ENCODE data around the gene XPNPEP3.
"Not testable (repeated sequence)": the region's sequence is repeated elsewhere in the genome, so short reads cannot be mapped to it uniquely, and the experiment has no call there.

XPNPEP3 gene

DNA sequence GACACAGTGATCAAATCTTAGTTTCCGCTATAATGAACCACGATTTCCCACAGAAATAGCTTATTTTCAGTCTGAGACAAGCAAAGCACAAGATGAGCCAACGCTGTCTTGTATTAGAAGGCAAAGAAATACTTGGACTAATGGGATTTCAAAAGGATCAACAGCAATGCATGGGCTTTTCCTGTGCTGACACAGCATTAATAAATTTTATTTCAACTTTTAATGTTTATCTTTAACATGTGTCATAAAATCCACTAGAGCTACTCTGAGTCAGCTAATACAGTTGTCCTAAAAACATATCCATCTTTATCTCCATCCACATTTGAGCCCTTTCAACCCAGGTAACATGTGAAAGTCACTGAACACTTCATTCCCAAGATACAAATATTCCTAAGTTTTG, 22.3 kb upstream of the XPNPEP3 start:
- Histone ChIP-seq H3K4me3 (ENCODE audit: low read length) (no peak overlapping the region), H3K27me3 (ENCODE audit: control insufficient read depth, insufficient read depth, low read length) (no peaks in the 10 kb centered on the region), H3K36me3 (ENCODE audit: control insufficient read depth, insufficient read depth, low read length) (peaks cover 9% of the 10 kb centered on the region), H3K4me1 (ENCODE audit: control insufficient read depth, insufficient read depth, low read length) (no peaks in the 10 kb centered on the region), H3K27ac (ENCODE audit: low read depth, low read length) (no peak overlapping the region), H3K9ac (ENCODE audit: low read length) (no peak overlapping the region)

DNA sequence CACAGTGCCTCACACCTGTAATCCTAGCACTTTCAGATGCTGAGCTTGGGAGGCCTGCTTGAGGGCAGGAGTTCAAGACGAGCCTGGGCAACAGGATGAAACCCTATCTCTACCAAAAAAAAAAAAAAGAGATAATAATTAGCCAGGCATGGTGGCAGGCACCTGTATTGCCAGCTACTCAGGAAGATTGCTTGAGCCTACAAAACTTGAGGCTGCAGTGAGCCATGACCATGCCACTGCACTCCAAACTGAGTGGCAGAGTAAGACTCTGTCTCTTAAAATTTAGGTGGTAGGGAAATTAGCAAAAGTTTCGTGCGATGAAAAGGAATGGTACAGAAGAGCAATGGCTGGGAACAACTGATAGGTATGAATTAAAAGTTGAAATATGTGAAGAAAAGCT, 18.5 kb upstream of the XPNPEP3 start:
- H3K27me3 ChIP-seq (ENCODE audit: control insufficient read depth, insufficient read depth, low read length) = no peaks in the 10 kb centered on the region
- H3K36me3 ChIP-seq (ENCODE audit: control insufficient read depth, insufficient read depth, low read length) = peaks cover 19% of the 10 kb centered on the region
- H3K4me3 ChIP-seq (ENCODE audit: low read length) = no peak overlapping the region
- no peak overlapping the region for H3K9ac ChIP-seq (ENCODE audit: low read length)
- H3K27ac ChIP-seq (ENCODE audit: low read depth, low read length) = no peak overlapping the region
- peaks cover 3% of the 10 kb centered on the region for H3K4me1 ChIP-seq (ENCODE audit: control insufficient read depth, insufficient read depth, low read length)

DNA sequence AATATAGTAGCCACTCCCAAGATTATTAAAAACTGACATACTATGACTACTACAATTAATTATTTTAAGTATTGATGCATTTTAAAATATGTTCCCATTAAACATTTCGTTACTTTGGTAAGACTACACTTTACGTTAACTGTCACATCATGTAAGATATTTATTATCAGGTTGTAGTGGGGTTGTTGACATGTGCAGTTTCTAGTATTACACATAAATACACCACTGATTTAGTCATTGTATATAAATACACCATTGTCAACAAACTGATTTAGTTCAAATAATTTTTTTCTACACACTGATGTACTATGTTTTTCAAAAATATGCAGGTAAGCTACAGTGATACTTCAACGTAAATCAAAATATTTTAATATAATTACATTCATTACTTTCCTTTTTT, 12.0 kb upstream of the XPNPEP3 start:
- Histone ChIP-seq H3K36me3 (ENCODE audit: control insufficient read depth, insufficient read depth, low read length) (peaks cover 13% of the 10 kb centered on the region), H3K27ac (ENCODE audit: low read depth, low read length) (no peak overlapping the region), H3K4me1 (ENCODE audit: control insufficient read depth, insufficient read depth, low read length) (peaks cover 3% of the 10 kb centered on the region), H3K27me3 (ENCODE audit: control insufficient read depth, insufficient read depth, low read length) (no peaks in the 10 kb centered on the region), H3K9ac (ENCODE audit: low read length) (no peak overlapping the region), H3K4me3 (ENCODE audit: low read length) (no peak overlapping the region)

DNA sequence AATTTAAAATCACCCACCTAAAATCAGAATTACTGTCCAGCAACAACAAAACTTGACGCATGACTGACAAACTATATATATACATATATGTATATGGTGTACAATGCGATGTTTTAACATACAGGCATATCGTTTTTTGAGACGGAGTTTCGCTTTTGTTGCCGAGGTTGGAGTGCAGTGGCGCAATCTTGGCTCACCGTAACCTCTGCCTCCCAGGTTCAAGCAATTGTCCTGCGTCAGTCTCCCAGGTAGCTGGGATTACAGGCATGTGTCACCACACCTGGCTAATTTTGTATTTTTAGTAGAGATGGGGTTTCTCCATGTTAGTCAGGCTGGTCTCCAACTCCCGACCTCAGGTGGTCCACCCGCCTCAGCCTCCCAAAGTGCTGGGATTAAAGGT, 11.1 kb upstream of the XPNPEP3 start:
- peaks cover 10% of the 10 kb centered on the region for H3K36me3 ChIP-seq (ENCODE audit: control insufficient read depth, insufficient read depth, low read length)

DNA sequence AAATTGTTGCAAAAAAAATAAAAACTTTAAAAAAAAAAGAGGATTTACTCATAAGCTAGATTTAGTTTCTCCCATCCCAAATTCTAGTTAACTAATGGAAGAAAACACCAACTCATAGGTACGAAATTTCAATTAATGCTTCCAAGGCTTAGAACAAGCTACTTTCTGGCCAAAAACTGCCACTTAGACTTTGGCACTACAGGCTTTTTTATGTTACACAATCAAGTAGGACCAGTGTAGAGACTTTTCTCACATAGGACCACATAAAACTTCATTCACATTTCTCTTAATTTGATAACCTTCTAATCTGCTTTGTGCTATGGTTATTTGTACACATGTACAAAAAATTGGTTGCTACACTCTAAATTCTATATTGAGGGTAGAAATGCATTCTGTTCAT, 3.6 kb upstream of the XPNPEP3 start:
- Histone ChIP-seq H3K4me1 (ENCODE audit: control insufficient read depth, insufficient read depth, low read length) (peaks cover 23% of the 10 kb centered on the region), H3K36me3 (ENCODE audit: control insufficient read depth, insufficient read depth, low read length) (peaks cover 6% of the 10 kb centered on the region), H3K9ac (ENCODE audit: low read length) (no peak overlapping the region), H3K27me3 (ENCODE audit: control insufficient read depth, insufficient read depth, low read length) (no peaks in the 10 kb centered on the region), H3K27ac (ENCODE audit: low read depth, low read length) (no peak overlapping the region), H3K4me3 (ENCODE audit: low read length) (no peak overlapping the region)

More for the DNA sequence above, 11.1 kb upstream of the XPNPEP3 start:
- H3K4me3 ChIP-seq (ENCODE audit: low read length); H3K9ac ChIP-seq (ENCODE audit: low read length); H3K27me3 ChIP-seq (ENCODE audit: control insufficient read depth, insufficient read depth, low read length); H3K27ac ChIP-seq (ENCODE audit: low read depth, low read length); H3K4me1 ChIP-seq (ENCODE audit: control insufficient read depth, insufficient read depth, low read length): not testable (repeated sequence)

DNA sequence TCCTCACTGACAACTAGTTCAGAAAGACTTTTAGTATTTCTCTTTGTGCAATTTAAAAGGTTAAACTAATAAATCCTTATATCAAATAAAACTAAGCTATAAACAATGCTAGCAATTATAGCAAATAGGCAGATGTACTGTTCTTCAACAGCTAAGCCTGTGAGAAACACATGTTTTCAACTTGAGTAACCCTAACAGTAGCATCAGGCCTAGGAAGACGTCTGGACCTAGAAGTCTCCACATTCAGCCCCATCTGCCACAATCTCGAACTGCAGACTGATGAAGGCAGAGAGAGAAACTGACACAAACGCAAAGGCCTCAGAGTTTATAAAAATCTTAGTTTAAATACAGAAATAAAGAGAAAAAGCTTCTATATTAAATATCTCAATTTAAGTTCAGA, 3.0 kb upstream of the XPNPEP3 start:
- Histone ChIP-seq H3K36me3 (ENCODE audit: control insufficient read depth, insufficient read depth, low read length) (peaks cover 4% of the 10 kb centered on the region), H3K9ac (ENCODE audit: low read length) (no peak overlapping the region), H3K4me3 (ENCODE audit: low read length) (no peak overlapping the region), H3K27me3 (ENCODE audit: control insufficient read depth, insufficient read depth, low read length) (no peaks in the 10 kb centered on the region), H3K27ac (ENCODE audit: low read depth, low read length) (no peak overlapping the region), H3K4me1 (ENCODE audit: control insufficient read depth, insufficient read depth, low read length) (peaks cover 23% of the 10 kb centered on the region)

DNA sequence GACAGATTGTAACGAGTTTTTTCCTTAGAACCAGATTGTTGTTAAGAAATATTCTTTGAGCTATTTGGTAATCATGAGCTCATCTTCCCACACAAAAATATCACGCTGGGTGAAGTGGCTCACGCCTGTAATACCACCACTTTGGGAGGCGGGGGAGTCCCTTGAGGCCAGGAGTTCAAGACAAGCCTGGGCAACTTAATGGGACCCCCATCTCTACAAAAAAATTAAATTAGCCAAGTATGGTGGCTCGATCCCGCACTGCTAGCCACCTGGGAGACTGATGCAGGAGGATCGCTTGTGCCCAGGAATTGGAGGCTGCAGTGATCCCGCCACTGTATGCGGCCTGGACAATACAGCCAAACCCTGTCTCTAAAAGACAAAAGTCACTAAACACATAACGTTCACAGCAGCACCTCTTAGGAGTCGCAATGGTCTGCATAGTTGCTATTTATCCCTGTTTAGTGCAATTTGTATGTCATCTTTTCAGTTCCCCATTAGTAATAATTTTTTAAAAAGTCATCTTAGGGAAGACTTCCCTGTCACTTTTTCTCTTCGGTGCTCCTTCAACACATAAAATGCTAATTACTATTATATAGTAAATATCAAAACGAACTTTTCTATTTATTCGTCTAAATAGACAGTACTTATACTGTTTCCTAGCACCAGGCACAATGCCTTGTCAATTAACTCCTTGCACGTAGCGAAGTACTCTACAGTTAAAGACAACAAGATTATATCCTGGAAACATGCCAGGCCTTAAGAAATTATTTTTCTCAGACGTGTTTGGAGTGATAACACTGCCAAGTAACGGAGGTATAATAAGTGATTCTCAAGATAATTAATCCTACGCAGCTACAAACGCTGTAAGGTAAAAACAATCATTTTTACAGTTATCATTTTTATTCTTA, 1.6 kb upstream of the XPNPEP3 start:
- Histone ChIP-seq H3K27me3 (ENCODE audit: control insufficient read depth, insufficient read depth, low read length) (no peaks in the 10 kb centered on the region), H3K4me3 (ENCODE audit: low read length) (peak overlapping the region; percentile 99), H3K27ac (ENCODE audit: low read depth, low read length) (peak overlapping the region; percentile 94), H3K36me3 (ENCODE audit: control insufficient read depth, insufficient read depth, low read length) (peaks cover 2% of the 10 kb centered on the region), H3K4me1 (ENCODE audit: control insufficient read depth, insufficient read depth, low read length) (peaks cover 23% of the 10 kb centered on the region), H3K9ac (ENCODE audit: low read length) (no peak overlapping the region)

DNA sequence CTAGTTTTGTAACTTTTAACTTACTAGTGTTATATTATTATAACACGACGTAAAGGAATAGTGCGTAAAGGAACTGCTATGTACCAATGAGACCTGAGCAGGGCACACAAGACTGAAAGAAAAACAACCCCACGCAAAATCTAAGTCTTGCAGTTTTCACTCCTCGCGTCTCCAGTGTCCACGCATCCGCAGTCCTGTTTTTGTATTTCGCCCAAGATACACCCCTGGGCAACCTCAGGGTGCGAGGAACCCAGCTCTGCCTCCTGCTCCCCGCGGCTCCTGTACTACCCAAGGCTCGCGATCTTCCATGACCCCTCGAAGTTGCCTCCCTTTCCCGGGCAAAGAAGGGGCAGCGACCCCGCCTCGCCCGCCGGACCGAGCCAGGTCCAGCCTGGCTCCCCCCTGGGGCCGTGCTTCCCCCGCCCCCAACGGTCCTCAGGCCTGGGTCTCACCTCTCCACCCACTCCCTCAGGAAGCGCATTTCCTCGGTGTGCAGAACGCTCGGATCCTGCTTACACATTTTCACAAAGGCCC, 902 bp upstream of the XPNPEP3 start:
- H3K9ac ChIP-seq (ENCODE audit: low read length) = peak overlapping the region; percentile 98
- H3K4me1 ChIP-seq (ENCODE audit: control insufficient read depth, insufficient read depth, low read length) = peaks cover 23% of the 10 kb centered on the region

DNA sequence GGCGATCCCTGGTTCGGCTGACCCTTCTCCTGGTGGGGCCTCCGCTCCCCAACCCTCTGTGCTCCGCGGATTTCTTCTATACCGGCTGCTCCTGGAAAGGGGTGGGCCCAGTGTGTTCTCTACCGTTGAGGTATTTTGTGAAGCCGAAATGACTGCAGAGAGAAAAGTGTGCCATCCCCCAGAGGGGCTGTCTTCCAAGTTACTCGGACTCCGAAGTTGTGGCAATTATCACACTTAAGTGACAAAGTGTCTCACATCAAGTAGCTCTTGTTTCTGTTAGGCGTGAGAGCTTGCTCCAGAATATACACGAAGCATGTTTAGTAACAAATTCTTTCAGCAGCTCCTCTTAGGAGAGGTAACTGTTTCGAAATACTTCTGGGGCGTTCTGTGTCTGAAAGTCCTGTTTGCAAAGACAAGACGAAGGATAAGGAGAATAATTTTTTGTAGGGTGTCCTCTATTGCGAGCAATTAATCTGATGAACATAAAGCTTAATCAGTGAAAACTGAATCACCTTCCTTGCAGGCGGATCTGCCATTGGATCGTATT, 434 bp downstream of the XPNPEP3 start:
- H3K9ac ChIP-seq (ENCODE audit: low read length) = peak overlapping the region; percentile 69
- H3K4me3 ChIP-seq (ENCODE audit: low read length) = peak overlapping the region; percentile 99
- H3K27me3 ChIP-seq (ENCODE audit: control insufficient read depth, insufficient read depth, low read length) = no peaks in the 10 kb centered on the region
- H3K27ac ChIP-seq (ENCODE audit: low read depth, low read length) = peak overlapping the region; percentile 94
- H3K36me3 ChIP-seq (ENCODE audit: control insufficient read depth, insufficient read depth, low read length) = peaks cover 2% of the 10 kb centered on the region
- H3K4me1 ChIP-seq (ENCODE audit: control insufficient read depth, insufficient read depth, low read length) = peaks cover 23% of the 10 kb centered on the region

More for the DNA sequence above, 902 bp upstream of the XPNPEP3 start:
- Histone ChIP-seq H3K27ac (ENCODE audit: low read depth, low read length) (peak overlapping the region; percentile 94), H3K27me3 (ENCODE audit: control insufficient read depth, insufficient read depth, low read length) (no peaks in the 10 kb centered on the region), H3K4me3 (ENCODE audit: low read length) (peak overlapping the region; percentile 99), H3K36me3 (ENCODE audit: control insufficient read depth, insufficient read depth, low read length) (peaks cover 2% of the 10 kb centered on the region)

DNA sequence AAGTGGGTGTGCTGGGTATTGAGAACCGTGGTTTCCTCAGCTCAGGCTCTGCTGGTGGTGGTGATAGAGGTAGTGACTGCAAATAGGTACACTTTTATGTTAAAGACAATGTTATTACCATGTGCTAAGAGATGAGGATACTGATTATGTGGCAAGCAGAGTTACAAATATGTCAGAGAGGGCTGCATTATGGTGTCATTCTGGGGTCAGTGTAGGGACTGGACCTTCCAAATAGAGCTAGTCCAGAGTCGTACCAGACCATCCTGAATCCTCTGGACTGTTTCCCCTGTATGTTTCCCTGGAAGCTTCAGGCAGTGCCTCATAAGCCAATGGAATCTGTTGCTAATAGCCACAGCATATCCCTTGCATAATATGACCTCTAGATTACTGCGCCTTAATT, 5.1 kb downstream of the XPNPEP3 start, which contains the start of gene DNAJB7:
Gene DNAJB7, minus strand, starts transcription at position 101 of the 400 bp plus-strand sequence. CDS start 119 bp downstream, outside the sequence.
- Histone ChIP-seq H3K4me3 (ENCODE audit: low read length) (no peak within 1 kb of the TSS), H3K27ac (ENCODE audit: low read depth, low read length) (no peak within 1 kb of the TSS), H3K4me1 (ENCODE audit: control insufficient read depth, insufficient read depth, low read length) (peaks cover 3% of the 10 kb centered on the region), H3K36me3 (ENCODE audit: control insufficient read depth, insufficient read depth, low read length) (peaks cover 2% of the 10 kb centered on the region), H3K27me3 (ENCODE audit: control insufficient read depth, insufficient read depth, low read length) (no peaks in the 10 kb centered on the region), H3K9ac (ENCODE audit: low read length) (no peak within 1 kb of the TSS)

DNA sequence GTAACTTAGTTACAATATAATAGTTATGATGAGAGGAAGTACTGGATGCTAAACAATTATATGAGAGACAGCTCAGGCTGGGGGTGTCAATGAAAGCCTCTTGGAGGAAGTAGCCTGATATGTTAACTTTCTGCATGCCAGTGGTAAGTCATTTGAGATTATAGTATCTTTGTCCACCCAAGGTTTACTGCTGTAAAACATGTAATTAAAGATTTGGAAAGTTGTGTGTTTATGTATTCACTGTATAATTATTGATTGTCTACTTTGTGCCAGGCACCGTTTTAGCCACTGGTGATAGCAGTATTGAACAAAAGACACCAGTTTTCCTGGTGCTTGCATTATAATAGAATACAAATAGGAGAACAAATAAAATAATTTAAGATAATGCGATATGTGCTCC, 5.6 kb downstream of the XPNPEP3 start:
- Histone ChIP-seq H3K27ac (ENCODE audit: low read depth, low read length) (no peak overlapping the region), H3K27me3 (ENCODE audit: control insufficient read depth, insufficient read depth, low read length) (no peaks in the 10 kb centered on the region), H3K36me3 (ENCODE audit: control insufficient read depth, insufficient read depth, low read length) (peaks cover 2% of the 10 kb centered on the region), H3K9ac (ENCODE audit: low read length) (no peak overlapping the region), H3K4me3 (ENCODE audit: low read length) (no peak overlapping the region), H3K4me1 (ENCODE audit: control insufficient read depth, insufficient read depth, low read length) (peaks cover 3% of the 10 kb centered on the region)

DNA sequence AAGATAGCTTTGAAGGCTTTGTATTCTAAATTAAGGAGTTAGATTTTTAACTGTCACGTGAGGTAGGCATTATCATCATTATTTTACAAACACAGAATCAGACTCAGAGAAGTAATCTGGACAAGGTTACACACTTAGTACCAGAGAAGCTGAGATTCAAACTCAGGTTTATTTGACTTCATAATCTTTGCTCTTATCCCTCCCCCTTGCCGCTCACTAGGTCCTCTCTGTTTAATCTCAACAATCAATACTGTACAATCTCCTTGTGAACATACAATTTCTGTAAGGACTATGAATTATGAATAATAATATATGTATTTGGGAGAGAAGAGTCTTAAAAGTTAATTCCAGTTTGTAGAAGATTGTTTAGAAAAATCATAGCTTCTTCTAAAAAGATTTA, 10.2 kb downstream of the XPNPEP3 start:
- no peaks in the 10 kb centered on the region for H3K27me3 ChIP-seq (ENCODE audit: control insufficient read depth, insufficient read depth, low read length)
- H3K36me3 ChIP-seq (ENCODE audit: control insufficient read depth, insufficient read depth, low read length) = peaks cover 2% of the 10 kb centered on the region
- H3K9ac ChIP-seq (ENCODE audit: low read length) = no peak overlapping the region
- H3K4me3 ChIP-seq (ENCODE audit: low read length) = no peak overlapping the region
- H3K4me1 ChIP-seq (ENCODE audit: control insufficient read depth, insufficient read depth, low read length) = no peaks in the 10 kb centered on the region
- no peak overlapping the region for H3K27ac ChIP-seq (ENCODE audit: low read depth, low read length)
